GM18907 (cell line): ENCODE measurements around the gene GPR107.

Experiments used
- ATAC-seq: cut with Tn5 transposase; IDR thresholded peaks from one replicate; pipeline ENCODE4 v1.9.1; 2021; ENCODE audit warnings: mild to moderate bottlenecking, moderate library complexity; ENCODE audit not compliant: unreplicated experiment

Gene GPR107

GRCh38 chr9:130155647-130156046 lies 101.9 kb downstream of the GPR107 start:
- ATAC-seq, result no peak

GRCh38 chr9:130156672-130157071 lies 103.0 kb downstream of the GPR107 start:
- ATAC-seq, result no peak

GRCh38 chr9:130157079-130157478 lies 103.4 kb downstream of the GPR107 start:
- no peak for ATAC-seq

GRCh38 chr9:130158001-130158400 lies 104.3 kb downstream of the GPR107 start:
- no peak for ATAC-seq

GRCh38 chr9:130159057-130159456 lies 105.4 kb downstream of the GPR107 start:
- ATAC-seq, result no peak

- no peak for ATAC-seq
These were observed 106.4 kb downstream of the GPR107 start for GRCh38 chr9:130159915-130160670.

GRCh38 chr9:130160862-130161470 lies 107.3 kb downstream of the GPR107 start:
- no peak for ATAC-seq

DNA sequence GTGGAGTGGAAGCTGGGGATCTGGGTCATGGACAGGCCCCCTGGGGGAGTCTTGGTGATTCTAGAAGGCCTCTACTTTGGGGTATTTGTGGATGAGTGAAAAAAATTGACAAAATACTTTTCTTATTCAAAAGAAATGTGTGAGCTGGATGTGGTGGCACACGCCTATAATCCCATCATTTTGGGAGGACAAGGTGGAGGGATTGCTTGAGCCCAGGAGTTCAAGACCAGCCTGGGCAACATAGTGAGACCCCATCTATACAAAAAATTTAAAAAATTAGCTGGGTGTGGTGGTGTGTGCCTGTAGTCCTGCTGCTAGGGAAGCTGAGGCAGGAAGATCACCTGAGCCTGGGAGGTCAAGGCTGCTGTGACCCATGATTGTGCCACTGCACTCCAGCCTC lies 111.9 kb downstream of the GPR107 start:
- ATAC-seq, result no peak

- ATAC-seq, result no peak
These were observed 112.7 kb downstream of the GPR107 start for GRCh38 chr9:130166399-130166798.

DNA sequence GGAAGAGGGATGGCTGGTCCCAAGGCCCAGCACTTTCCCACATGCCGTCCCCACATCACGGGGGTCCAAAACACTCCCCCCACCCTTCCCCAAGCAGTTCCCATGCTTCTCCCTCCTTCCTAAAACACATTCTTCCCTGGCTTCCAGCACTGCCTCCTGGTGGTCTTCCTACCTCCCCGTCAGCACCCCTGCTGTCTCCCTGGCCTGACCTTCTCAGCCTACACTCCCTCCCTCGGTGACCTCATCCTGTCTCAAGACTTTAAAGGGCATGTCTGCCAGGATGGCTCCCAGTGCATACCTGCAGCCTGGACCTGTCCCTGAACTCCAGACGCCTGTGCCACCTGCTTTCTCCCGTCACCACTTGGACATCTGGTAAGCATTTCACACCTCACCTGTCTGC lies 114.2 kb downstream of the GPR107 start:
- ATAC-seq, result no peak

- no peak for ATAC-seq
These were observed 117.8 kb downstream of the GPR107 start for GRCh38 chr9:130171226-130172148.

DNA sequence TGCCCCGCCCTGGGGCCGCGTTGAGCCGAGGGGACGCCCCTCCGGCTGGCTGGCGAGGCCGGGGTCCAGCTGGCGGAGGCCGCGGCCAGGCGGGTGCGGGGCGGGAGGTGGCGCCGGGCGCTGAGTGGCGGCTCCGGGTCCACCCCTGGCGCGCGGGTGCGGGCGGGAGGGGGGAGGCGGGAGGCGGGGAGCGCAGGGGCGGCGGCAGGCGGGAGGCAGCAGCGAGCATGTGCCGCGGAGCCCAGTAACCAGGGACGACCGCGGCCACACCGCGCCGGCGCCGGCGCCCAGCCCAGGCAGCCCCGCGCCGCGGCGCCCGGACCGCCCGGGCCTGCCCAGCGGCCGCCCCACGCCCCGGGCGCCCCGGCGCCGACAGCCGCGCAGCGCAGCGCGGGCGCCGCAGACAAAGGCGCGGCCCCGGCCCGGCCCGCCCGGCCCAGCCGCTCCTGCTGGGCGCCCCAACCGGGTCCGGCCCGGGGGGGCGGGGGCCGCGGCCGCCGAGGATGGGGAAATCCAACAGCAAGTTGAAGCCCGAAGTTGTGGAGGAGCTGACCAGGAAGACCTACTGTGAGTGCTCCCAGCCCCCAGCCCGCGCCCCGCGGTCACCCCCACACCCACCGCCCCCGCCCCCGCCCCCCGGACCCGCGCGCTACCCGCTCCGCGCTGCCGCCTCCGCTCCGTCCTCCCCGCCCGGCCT lies 118.6 kb downstream of the GPR107 start, which contains the start of gene NCS1:
Gene NCS1, plus strand, starts transcription at position 244 of the 697 bp plus-strand sequence. Its CDS starts 260 bp downstream, at position 504.
- no peak for ATAC-seq

DNA sequence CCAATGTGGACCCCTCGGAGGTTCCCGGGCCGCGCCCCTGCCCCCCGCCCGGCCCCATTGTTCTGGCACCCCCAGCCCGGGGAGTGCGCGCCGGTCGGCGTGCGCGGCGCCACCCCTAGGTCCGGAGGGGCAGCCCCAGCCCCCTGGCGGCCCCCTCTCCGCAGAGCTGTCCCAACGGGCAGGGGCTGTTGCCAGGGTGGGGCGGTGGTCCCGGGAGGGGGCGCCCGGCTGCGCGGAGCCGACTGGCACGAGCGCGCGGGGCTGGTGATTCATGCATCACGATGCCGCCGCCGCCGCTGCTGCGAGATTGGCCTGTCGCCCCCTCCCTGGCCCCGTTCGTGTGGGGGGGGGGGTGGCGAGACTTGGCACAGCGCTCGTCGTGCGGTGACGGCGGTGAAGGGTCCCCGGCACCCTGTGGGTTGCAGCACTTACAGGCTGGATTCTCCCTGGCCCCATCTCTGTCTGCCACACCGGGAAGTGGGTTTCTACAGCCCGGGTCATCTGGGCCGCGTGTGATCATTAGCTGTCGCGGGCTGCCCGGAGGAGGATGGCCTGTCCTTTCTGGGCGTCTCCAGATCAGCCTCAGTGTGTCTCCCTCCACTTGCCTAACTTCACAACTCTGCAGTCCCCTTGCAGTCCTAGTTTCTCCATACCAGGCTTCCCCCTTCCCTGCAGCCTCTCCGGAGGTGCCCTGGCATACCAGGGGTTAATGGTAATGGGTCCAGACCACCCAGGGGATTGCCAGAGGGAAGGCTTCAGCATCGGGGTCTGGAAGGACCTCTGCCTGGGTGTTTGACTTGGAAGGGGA lies 119.4 kb downstream of the GPR107 start:
- no peak for ATAC-seq

DNA sequence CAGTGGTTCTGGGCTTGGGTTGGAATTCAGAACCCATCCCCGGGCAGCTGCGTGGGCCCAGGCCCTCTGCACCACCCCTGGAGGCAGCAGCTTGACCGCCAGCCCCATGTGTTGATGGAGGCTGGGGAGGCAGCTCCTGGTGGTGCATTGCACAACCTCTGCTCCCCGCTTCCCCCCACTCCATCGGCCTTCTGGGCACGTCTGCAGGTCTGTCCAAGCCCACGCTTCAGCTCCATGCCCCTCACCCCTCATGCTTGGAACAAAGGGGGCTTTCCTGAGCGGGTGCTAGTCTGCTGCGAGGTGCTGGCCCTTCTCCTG lies 119.9 kb downstream of the GPR107 start:
- no peak for ATAC-seq

- no peak for ATAC-seq
These were observed 120.3 kb downstream of the GPR107 start for GRCh38 chr9:130174025-130174424.

GRCh38 chr9:130174920-130175321 lies 121.2 kb downstream of the GPR107 start:
- no peak for ATAC-seq

DNA sequence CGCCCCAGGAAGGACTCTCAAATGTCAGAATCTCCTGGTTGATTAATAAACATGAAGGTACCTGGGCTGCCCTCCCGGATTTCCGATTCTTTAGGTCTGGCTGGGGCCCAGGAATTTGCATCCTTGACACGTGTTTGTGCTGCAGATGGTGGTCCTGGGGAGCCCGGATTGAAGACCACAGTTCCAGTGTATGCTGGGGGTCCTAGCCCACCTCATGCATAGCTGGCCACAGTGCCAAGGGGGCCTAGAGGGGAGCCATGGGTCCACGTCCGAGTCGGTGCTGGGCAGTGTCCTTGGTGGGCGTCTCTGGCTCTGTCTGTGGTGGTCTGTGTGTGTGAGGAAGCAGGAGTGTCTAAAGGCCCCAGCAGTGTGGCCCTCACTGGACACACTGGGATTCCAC lies 121.6 kb downstream of the GPR107 start:
- no peak for ATAC-seq

- no peak for ATAC-seq
These were observed 123.1 kb downstream of the GPR107 start for GRCh38 chr9:130176760-130177159.

- no peak for ATAC-seq
These were observed 124.4 kb downstream of the GPR107 start for GRCh38 chr9:130177898-130178805.
